ENCODE data around the gene NES.

- TF ChIP-seq, protein P1, sequence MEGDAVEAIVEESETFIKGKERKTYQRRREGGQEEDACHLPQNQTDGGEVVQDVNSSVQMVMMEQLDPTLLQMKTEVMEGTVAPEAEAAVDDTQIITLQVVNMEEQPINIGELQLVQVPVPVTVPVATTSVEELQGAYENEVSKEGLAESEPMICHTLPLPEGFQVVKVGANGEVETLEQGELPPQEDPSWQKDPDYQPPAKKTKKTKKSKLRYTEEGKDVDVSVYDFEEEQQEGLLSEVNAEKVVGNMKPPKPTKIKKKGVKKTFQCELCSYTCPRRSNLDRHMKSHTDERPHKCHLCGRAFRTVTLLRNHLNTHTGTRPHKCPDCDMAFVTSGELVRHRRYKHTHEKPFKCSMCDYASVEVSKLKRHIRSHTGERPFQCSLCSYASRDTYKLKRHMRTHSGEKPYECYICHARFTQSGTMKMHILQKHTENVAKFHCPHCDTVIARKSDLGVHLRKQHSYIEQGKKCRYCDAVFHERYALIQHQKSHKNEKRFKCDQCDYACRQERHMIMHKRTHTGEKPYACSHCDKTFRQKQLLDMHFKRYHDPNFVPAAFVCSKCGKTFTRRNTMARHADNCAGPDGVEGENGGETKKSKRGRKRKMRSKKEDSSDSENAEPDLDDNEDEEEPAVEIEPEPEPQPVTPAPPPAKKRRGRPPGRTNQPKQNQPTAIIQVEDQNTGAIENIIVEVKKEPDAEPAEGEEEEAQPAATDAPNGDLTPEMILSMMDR (IDR thresholded peaks at IDR 0.05; ENCODE audit: low read length): no peak
- no peak for TF ChIP-seq EZH2 (IDR thresholded peaks at IDR 0.05; ENCODE audit: borderline replicate concordance, low read length)
Measured at GRCh38 chr1:156652131-156652991, 24.8 kb downstream of the NES start.
